GM21717 (cell line): Measurements from ENCODE around the gene DAPP1.

Experiments
- ATAC-seq: cut with Tn5 transposase; IDR thresholded peaks from one replicate; pipeline ENCODE4 v1.9.1; 2021; ENCODE audit warnings: mild to moderate bottlenecking, moderate library complexity; ENCODE audit not compliant: unreplicated experiment

Gene DAPP1

DNA sequence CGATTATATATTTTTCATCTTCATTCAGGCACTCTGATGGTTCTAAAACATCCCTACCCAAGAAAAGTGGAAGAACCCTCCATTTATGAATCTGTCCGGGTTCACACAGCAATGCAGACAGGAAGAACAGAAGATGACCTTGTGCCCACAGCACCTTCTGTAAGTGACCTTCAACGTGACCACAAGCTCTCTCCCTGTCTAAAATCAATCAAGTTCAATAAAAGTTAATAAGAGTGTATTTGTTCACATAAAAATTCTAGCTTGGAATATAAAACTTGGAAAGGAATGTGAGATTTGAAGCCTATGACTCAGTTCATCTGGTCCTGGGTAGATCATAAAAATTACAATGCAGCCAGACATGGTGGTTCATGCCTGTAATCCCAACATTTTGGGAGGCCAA, 36.6 kb downstream of the DAPP1 start:
- ATAC-seq, result no peak

DNA sequence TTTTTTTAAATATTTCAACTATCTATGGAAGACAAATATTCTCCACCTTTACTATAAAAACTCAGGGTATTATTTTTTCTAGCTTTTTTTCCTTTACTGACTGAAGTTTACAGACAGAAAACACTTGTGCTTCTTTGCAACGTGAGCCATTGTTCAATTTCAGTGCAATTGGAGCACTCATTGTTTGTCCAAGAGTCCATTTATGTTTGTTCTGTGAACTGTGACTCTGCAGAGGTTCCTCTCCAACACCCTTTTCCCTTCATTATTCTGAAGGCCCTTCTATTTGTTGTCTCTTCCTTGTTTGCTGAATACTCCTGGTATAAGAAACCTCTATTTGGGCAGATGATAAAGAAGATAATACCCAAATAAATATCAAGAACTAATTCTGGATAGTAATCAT, 37.4 kb downstream of the DAPP1 start:
- no peak for ATAC-seq

DNA sequence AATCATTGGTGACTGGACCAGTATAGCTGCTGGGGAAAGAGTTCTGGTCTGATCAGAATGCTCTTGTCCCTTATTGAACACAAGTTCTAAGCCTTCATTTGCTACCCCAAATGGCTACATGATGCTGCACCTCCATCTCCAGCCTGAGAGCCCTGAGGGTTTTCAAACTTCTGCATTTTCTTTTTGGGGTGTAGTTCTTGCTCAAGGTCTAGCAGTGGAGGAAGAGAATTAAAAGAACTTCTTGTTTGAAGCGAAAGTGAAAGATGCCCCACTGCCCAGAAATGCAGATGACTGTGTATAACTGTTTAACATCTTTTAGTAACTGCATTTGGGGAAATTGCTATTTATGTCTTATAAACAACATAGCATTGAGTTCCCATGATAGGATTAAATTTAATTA, 39.1 kb downstream of the DAPP1 start:
- ATAC-seq, result peak; percentile 45

DNA sequence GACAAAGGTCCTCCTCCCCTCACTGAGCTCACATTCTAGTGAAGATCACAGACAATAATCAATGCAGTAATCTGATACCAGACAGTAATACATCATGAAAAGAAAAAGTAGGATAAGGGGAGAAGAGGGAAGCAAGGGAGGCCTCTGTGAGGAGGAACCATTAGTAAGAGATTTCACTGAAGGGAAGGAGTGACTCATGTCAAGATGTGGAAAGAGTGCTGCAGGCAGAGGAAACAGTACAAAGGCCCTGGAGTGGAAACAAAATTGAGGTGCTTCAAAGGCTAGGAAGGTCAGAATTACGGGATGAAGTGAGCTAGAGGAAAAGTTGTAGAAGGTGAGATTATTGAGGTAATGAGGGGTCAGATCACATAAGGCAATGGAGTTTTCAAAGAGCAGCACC, 39.5 kb downstream of the DAPP1 start:
- no peak for ATAC-seq

DNA sequence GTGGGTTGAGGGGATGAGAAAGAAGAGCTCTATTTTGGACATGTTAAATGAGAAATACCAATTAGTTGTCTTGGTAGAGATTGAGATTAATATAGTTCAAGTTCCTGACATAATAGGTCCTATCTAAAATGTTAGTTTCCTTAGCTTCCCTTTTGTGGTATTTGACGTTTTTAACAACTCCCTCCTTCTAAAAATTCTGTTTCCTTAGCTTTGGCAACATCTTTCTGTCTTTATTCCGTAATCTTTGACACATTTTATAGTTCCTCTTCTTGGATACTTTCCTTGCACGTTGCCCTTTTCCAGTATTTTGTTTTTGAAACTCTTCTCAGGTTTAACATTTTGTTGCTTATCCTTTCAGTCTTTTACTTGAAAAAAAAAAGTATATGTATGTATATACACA, 40.7 kb downstream of the DAPP1 start:
- no peak for ATAC-seq

DNA sequence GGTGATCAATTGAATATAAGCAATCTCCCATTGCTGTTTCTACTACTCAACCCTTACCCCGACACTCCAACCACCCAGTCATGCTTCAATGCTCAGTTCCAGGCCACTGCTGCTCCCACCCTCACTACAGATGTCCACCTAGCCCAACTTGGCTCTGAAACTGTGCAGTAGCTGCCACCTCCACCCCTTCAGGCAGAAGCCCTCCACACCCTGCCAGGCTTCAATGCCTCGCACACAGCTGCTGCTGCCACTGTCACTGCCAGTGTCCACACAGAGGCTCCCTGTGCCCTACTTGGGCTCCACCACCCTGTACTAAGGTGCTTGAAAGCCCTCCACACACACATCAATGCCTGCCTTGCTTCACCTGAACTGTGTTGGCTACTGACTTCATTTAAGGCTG, 43.0 kb downstream of the DAPP1 start:
- peak; percentile 29 for ATAC-seq

DNA sequence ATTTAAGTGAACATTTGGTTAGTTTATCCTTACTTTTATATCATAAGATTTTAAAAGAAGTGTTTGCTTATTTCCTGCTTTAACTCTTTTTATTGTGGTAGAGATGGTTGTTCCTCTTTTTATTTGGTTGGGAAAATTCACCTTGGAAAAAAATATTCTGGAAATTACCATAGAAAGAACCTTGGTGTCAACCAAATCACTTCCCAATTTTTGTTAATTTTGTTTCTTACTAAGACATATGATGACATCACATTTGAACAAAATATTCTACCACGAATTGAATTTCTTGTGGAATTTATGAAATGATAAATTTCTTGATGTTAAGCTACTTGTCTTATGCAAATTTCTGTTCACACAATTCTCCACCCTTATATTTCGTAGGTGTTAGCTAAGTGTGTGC, 43.9 kb downstream of the DAPP1 start:
- ATAC-seq, result no peak

DNA sequence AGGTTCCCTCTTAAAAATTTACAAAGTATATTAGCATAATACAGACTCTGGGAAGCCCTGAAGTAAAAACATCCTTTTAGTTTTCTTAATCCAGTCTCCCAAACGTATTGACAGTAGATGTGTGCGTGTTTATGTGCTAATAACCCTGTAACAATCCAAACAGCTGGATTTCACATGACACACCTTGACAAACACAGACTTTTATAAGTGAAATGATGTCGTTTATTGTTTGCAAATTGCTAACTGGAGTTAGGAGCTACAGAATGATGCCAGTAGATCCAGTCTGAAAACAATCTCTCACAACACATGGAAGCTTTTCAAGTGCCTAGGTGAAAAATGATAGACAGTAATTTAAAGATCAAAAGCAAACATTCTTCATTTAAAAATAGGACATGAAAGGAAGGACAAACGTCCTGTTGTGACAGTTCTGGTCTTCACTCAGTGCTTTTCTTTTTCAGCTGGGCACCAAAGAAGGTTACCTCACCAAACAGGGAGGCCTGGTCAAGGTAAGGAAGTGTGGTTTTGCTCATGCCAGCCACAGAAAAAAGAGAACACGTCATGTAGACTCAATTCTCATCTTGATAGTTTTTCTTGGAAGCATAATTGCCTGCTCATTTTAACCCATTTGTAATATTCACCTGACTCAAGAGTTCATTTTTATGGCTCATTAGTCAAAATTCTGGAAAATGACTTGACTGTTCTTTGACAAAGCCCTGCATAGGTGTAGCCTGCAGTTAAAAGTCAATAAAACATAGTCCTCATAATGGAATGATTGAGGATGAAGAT, 44.7 kb downstream of the DAPP1 start:
- ATAC-seq, result no peak

DNA sequence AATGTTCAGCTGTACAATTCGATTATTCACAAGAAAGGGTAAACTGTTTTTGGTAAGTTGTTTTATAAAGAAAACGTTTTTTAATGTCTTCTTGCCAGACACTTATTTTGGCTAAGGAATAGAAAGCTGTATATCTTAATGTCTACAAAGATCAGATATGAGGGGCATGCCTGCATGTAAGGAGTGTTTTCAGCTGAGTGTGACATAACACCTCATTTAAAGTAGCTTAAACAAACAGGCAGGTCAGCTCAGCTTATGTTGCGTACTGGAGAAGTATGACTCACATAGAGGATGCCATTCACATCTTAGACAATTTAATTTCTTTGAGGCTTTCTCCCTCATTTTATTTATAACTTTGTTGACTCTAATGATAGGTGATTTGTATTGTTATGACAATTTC, 47.2 kb downstream of the DAPP1 start:
- ATAC-seq, result no peak

DNA sequence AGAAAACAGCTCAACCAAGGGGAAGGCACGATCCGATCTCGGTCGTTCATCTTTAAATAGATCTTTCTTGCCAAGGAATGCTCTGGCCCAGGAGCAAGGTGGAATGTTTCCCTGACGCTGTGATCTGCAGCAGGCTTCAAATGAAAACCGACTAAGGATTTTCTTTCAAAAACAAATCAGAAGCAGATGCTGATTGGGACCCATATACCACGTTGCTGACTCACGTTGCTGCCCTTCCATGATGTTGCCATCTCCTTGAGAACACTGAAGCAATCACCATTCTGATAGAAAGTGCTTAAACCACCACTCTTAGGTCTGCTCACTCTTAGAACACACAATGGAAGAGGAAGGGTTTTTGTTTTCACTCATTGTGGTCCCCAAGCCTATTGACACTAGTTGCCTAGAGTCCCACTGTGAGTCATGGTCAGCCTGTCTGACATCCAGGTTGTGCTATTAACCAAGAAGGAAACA, 51.5 kb downstream of the DAPP1 start:
- peak; percentile 43 for ATAC-seq

DNA sequence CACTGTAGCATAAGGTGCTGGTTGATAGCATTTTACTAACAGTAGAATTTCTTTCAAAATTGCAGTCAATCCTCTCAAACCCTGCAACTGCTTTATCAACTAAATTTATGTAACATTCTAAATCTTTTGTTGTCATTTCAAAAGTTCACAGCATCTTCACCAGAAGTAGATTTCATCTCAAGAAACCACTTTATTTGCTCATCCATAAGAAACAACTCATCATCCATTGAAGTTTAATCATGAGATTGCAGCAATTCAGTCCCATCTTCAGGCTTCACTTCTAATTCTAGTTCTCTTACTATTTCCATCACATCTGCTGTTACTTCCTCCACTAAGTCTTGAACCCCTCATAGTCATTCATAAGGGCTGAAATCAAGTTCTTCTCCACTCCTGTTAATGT, 55.9 kb downstream of the DAPP1 start:
- no peak for ATAC-seq

DNA sequence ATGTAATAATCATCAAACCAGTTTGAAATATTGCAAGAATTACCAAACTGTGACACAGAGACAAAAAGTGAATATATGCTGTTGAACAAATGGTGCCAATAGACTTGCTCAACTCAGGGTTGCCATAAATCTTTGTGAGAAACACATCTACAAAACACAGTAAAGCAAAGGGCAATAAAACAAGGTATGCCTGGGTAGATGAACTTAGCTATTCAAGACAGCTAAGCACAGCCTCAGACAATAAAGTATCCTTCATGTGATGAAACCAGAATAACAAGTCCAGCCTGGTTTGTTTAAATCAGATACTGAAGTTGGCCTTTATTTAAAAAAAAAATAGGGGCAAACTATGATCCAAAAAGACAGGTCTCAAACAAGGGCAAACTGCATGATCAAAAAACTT, 58.4 kb downstream of the DAPP1 start:
- no peak for ATAC-seq

DNA sequence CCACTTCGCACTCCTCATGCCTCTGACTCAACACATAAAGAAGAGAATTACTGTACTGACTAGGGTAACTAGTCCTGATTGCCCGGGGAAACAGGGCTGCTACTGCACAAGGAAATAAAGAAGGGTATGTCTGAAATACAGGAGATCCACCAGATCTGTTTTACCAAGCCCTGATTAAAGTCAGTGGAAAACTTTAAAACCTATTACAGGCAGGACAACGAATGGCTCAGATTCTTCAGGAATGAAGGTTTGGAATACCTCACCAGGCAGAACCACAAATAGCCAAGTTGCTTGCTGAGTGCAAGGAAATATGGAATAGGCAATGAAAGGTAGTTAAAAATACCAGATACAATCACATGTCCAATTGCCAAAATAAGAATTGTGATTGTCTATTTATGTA, 60.3 kb downstream of the DAPP1 start:
- ATAC-seq, result no peak

DNA sequence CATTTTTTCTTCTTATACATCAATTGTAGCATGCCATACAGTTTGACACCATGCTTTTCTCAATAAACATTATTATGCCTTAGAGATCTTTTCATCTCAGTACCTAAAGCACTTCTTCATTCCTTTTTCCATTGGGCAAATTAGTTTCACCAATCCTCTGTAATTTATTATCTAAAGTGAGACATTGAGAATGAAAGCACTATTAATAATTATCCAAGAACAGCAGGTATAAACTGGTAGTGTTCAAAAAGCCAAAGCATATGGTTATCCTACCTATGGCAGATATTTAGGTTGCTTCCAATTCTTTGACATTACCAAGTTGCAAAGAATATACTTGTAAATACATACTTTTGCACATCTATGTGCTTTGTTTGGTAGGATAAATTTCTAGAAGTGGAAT, 62.0 kb downstream of the DAPP1 start:
- no peak for ATAC-seq

DNA sequence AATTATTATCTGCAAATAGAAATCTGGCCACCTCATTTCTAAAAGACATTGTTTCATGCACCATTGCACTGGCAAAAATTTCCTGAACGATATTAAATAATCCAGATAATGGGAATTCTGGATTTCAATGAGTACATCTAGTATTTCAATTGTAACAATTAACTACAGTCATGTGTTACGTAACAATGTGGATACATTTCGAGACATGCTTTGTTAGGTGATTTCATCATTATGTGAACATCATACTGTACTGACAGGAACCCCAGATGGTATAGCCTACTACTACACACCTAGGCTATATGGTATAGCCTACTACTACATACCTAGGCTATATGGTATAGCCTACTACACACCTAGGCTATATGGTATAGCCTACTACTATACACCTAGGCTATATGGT, 62.8 kb downstream of the DAPP1 start:
- ATAC-seq, result no peak

DNA sequence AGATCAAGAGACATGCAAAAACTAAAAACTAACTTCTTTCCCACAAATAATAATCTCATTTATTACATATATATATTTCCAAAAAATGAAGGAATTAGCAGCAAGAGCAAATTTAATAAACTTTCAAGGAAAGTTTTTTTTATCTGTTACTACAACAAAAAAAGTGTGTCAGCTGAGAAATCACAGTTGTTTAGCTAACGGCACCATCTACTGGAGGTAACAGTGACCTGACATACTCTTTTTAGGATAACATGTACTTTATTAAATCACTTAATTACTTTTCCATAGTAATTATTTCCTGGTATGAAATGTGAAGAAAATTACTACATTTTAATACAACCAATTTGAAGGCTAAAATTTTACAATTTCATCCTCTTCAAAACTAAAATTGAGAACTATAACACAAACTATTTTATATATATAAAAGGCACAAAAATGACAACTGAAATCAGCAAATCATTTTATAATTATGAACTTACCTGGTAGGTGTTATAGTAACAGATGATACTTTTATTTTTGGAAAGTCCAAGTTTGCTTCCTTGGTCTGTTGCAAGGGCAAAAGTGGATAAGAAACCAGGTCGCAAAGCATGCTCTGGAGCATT, 68.5 kb downstream of the DAPP1 start:
- no peak for ATAC-seq

DNA sequence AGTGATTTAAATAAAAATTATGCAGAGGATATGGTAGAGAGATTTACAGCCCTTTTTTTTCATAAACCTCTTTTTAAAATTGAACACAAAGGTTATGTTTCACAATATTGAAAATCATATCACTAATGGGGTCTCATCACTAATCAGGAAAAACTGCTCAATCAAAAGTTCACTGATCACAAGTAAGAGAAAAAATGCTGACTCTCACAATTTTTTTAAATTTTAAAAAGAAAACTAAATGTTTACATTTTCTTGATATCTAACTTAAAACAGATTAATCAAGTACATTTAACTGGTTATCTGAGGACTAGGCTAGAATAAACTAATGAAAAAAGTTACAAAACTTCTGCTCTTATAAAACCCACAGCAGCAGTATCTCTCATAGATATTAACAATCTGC, 69.1 kb downstream of the DAPP1 start:
- ATAC-seq, result no peak

DNA sequence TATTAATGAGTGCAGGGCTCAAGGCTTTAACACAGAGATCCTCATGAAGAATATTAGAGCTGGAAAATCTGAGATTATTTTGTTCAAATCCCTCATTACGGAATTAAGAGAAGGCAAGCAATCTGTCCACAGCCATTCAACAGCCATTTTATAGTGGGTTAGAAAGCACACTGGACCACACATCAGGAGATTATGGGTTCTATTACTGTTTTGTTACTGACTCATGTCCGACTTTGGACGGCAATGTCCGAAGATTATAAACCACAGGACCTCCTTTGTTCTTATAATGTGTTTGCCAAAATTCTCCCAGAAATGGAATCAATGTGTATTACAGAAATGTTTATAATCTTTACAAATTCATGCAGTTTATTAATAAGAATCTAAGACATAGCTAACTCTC, 69.5 kb downstream of the DAPP1 start:
- no peak for ATAC-seq

DNA sequence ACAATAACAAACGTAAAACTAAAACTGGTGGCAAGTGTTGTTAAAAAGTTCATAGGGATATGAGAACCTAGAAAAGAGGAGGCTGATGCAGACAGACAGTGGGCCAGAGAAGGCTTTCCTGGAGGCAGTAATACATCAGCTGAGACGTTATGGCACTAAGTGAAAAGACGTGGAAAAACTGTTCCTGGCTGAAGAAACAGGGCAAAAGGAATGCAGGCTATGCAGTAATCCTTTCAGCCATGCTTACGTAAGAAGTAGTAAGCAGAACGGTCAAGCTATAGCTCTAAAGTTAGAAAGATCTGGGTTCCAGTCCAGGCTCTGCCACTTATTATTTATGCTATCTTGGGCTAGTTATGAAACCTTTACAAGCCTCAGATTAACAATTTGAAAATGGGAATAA, 71.2 kb downstream of the DAPP1 start:
- no peak for ATAC-seq

DNA sequence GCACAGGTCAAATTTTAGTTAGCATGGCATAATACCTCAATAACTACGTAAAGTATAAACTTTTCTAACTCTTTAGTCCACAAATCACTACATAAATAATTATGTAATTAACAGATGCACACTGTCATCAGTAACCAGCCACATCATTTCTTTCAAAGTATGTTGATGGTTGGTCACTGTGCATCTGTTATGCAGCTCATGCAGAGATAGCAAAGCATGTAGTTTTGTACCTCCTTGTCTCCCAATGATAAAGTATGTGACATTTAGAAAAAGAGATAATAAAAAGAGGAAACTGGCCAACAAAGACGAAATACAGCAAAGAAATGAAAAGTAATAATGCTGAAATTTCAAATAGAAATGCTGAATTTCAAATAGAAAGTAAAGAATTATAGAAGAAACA, 74.7 kb downstream of the DAPP1 start:
- no peak for ATAC-seq

DNA sequence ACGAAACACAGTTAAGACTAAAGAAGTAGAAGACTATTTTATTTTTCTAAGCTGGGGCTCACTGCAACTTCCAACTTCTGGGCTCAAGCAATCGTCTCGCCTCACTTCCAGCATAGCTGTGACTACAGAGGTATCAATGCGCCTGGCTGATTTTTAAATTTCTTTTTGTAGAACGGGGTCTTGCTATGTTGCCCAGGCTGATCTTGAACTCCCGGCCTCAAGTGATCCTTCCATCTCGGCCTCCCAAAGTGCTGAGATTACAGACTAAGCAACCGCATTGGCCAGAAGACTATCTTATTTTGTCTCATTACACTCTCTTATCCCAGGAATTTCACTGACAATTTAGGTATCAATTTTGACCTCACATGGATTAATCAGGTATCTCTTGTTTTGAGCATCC, 76.4 kb downstream of the DAPP1 start:
- no peak for ATAC-seq

DNA sequence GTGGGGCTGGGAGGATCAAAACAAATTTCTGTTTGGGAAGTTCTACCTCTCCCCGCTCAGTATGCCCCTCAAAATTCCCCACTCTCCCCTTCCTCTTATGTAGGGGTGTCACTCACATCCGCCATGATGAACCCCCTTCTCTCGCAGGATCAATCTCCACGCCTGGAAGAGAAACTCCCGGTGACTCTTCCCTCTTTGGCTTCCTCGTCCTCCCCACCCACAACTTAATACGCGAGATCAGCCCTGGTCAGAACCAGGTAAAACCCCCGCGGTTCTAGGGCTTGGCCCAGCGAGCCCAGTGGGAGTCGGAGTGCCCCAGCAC, 77.2 kb downstream of the DAPP1 start:
- ATAC-seq, result no peak
